Measurements from ENCODE around the gene TECRL.

Gene TECRL

GRCh38 chr4:64334964-64335363 is 74.3 kb downstream of the TECRL start:
- H3K4me3 ChIP-seq (ENCODE audit: low read length) = no peak overlapping the region
- no peak for TF ChIP-seq CTCF (IDR thresholded peaks at IDR 0.05; ENCODE audit: insufficient read depth, low read depth, low read length, missing control alignments)
- no peak for DNase-seq (ENCODE audit: low read depth)

GRCh38 chr4:64330143-64330542 is 79.1 kb downstream of the TECRL start:
- no peak overlapping the region for H3K4me3 ChIP-seq (ENCODE audit: low read length)
- no peak for TF ChIP-seq CTCF (IDR thresholded peaks at IDR 0.05; ENCODE audit: insufficient read depth, low read depth, low read length, missing control alignments)
- DNase-seq (ENCODE audit: low read depth) = no peak

- TF ChIP-seq CTCF (IDR thresholded peaks at IDR 0.05; ENCODE audit: insufficient read depth, low read depth, low read length, missing control alignments) = no peak
- no peak overlapping the region for H3K4me3 ChIP-seq (ENCODE audit: low read length)
- no peak for DNase-seq (ENCODE audit: low read depth)
These were observed 82.0 kb downstream of the TECRL start for GRCh38 chr4:64327237-64327636.

- no peak for TF ChIP-seq CTCF (IDR thresholded peaks at IDR 0.05; ENCODE audit: insufficient read depth, low read depth, low read length, missing control alignments)
- H3K4me3 ChIP-seq (ENCODE audit: low read length) = no peak overlapping the region
- DNase-seq (ENCODE audit: low read depth) = no peak
These were observed 82.7 kb downstream of the TECRL start for GRCh38 chr4:64326507-64326906.

- H3K4me3 ChIP-seq (ENCODE audit: low read length) = no peak overlapping the region
- no peak for DNase-seq (ENCODE audit: low read depth)
- no peak for TF ChIP-seq CTCF (IDR thresholded peaks at IDR 0.05; ENCODE audit: insufficient read depth, low read depth, low read length, missing control alignments)
These were observed 103.0 kb downstream of the TECRL start for GRCh38 chr4:64306255-64306565.

- no peak for TF ChIP-seq CTCF (IDR thresholded peaks at IDR 0.05; ENCODE audit: insufficient read depth, low read depth, low read length, missing control alignments)
- no peak for DNase-seq (ENCODE audit: low read depth)
- H3K4me3 ChIP-seq (ENCODE audit: low read length) = no peak overlapping the region
These were observed 103.5 kb downstream of the TECRL start for GRCh38 chr4:64305565-64306254.

- H3K4me3 ChIP-seq (ENCODE audit: low read length) = no peak overlapping the region
- no peak for DNase-seq (ENCODE audit: low read depth)
- TF ChIP-seq CTCF (IDR thresholded peaks at IDR 0.05; ENCODE audit: insufficient read depth, low read depth, low read length, missing control alignments) = no peak
These were observed 136.8 kb downstream of the TECRL start for GRCh38 chr4:64272432-64272831.

Measured in epithelial cell of esophagus (primary cell).